ENCODE measurements around the gene RBPJ.
"Not testable (repeated sequence)": the region's sequence is repeated elsewhere in the genome, so short reads cannot be mapped to it uniquely, and the experiment has no call there.

Gene RBPJ

DNA sequence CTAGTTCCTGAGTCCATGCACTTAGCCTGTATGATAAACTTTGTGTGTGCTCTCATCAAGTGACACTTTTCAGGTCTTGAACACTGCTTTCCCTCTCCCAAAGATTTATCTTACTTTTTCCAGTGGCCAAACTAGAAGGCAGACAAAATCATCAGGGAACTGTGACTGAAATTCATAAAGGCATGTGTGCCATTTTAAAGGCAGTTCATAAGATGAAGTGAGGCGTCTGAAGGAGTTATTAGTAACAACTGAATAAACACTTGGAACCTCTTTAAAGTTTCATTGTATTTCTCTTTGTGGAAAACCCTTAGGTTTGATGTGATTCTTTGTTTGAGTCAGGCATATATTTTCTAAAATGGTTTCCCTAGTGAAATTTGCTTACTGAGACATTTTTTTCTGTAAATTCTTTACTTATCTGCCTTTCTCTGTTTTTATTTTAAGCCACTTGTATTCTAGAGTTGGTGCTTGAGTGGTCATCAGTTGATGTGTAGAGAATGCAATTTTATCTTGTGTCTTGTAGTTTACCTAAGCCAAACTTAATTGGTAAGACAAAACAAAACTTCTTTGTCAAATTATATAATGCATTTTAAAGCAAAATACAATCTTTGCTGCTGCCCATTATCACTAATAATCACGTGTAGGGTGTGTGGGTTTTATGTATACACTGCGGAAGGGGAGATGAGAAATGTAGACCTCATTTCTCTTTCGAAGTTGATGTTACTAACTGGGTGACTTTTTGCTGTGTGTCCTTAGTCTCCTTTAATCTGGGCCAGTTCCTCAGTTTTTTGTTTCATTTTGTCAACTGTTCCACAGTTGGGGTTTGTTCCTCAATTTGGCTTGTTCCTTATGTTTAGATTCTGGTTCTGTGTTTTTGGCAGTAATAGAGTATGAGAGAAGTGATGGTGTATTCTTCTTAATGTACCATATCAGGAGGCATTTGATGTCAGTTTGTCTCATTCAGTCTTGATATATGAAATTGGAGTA, 56.8 kb downstream of the RBPJ start:
- DNase-seq: no peak

DNA sequence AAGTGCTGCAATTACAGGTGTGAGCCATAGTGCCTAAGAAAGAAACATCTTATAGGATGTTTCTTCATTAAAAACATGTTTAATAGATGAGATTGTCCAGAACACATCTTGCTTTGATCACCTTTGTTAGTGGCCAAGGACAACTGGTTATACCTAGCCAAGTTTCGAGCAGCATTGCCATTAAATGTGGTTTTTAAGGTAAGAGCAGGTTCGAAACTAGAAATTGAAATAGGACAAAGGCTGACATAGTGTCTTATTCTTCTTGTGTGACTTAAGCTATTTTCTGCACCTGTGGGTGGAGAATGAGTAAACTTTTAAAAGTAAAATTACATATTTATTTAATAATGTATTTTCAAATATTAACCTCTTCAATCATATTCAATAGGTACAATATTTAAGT, 59.0 kb downstream of the RBPJ start:
- DNase-seq: no peak

DNA sequence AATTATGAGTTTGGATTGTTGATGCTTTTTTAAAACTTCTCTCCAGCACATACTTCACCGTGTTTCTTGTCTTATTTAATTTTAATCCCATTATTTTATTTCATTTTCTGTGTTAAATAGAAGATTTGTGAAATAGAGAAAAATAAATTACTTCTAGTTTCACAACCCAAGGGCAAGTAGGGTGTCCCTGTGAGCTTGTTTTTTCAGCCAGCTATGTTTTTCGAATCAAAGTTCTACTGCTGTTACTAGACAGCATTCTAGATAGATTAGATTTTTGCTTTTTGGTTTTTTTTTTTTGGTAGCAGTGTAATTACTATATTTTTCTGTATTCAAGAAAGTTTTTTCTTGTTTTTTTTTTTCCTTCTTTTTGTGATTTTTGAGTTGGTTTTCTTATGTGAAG, 59.9 kb downstream of the RBPJ start:
- no peak for DNase-seq

DNA sequence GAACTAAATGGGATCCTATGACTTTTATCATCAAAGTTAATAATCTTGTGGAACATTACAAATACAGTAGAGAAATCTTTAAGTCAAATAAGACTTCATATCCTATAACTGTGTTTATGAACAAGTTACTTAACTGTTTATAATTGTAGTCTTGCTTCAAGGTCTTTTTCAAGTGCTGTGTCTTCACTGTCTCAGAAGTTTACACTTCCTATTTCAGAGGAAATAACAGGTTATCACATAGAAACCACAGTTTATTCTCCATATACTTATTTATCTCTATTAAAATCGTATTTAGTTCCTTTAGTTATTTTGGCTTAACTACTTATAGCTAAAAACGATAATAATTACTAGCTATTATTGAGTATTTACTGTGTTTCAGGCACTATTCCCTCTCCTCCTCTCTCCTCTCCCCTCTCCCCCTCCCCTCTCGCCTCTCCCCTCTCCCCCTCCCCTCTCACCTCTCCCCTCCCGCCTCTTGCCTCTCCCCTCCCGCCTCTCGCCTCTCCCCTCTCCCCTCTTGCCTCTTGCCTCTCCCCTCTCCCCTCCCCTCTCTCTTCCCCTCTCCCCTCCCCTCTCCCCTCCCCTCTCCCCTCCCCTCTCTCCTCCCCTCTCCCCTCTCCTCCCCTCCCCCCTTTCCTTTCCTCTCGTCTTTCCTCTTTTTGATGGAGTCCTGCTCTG, 63.7 kb downstream of the RBPJ start:
- no peak for DNase-seq

GRCh38 chr4:26385690-26386089, 64.9 kb downstream of the RBPJ start:
- no peak for DNase-seq

DNA sequence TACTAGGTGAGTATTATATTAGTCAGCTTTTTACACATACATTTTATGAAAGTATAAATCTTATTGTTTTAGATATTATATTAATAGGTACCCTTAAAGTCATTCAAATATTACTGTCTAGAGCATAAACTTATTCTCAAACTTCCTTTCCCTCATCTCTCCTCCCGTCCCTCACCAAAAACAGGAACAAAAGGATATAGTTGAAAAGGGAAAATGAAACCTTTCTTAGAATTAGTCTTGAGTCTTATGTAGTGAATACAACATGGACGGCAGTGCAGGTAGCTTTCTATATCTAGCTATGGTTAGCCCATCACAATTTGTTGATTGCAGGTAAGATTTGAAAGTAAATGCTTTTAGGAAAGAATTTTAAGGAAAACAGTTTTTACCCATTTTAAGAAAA, 65.6 kb downstream of the RBPJ start:
- DNase-seq: no peak

GRCh38 chr4:26388671-26389070, 67.9 kb downstream of the RBPJ start:
- DNase-seq: no peak

DNA sequence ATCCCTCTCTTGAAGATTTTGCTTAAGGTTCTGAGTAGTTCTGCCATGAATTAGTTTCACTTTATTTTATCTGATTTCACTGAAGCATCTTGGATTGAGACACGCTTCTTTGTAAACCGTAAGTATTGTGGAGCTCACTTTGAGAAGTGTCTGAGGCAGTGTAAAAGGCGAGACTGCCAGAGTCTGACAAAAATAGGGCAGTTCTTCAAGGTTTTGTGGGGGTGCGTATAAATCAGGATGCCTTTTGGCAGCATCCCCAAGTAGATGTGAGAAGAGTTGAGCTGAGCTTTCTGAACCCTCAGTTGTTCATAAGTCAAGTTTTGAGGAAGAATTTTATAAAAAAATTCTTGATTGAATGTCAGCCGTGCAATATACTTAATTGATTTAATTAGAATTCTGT, 76.3 kb downstream of the RBPJ start:
- no peak for DNase-seq

DNA sequence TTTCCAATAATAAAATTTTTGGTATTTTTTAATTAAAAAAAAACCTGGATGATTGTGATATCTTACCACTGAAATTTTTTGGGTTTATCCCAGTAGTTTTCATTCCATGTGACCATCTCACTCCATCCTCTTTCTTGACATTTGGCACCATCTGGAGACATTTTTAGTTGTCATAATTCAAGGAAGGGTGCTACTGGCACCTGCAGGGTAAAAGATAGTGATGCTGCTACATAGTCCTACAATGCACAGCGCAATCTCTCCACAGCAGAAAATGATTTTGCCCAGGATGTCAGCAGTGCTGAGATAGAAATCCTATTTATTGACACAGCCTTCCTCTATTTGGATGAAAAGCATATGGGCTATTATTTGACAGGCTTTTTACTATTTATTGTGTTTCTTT, 79.3 kb downstream of the RBPJ start:
- no peak for DNase-seq

DNA sequence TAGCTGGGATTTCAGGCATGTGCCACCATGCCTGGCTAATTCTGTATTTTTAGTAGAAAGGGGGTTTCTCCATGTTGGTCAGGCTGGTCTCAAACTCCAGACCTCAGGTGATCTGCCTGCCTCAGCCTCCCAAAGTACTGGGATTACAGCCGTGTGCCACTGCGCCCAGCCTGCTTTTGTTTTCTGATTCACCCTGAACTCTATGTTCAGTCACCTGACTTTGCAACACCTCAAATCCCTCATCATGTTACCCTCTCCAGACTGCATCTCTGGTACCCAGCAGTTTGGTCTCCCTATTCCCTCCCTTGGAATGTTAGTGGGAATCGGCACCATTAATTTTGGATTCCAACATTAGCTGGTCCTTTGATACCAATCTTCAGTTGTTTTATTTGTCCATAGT, 81.2 kb downstream of the RBPJ start:
- not testable (repeated sequence) for DNase-seq

GRCh38 chr4:26402458-26402857, 81.6 kb downstream of the RBPJ start:
- DNase-seq: no peak

DNA sequence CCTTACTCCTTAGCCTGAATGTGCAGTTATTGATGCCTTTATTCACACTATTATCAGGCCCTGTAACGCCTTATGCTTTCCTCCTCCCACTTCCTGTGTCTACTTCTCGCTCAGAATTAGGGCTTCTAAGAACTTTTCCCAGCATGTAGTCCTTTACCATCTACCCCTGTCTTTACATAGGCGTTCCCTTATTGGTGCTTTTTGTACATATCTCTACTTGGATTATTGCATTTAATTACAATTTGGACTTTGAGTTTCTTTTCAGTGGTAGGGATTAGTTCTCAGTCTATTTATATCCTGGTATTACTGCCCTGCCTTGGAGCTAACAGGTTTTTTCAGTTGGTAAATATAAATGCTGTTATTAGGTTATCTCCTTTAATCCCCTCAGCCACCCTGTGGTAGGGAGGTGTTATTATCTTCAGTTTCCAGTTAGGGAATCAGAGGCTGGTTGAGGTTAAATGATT, 84.0 kb downstream of the RBPJ start:
- no peak for DNase-seq

GRCh38 chr4:26406346-26406975, 85.6 kb downstream of the RBPJ start:
- no peak for DNase-seq

DNA sequence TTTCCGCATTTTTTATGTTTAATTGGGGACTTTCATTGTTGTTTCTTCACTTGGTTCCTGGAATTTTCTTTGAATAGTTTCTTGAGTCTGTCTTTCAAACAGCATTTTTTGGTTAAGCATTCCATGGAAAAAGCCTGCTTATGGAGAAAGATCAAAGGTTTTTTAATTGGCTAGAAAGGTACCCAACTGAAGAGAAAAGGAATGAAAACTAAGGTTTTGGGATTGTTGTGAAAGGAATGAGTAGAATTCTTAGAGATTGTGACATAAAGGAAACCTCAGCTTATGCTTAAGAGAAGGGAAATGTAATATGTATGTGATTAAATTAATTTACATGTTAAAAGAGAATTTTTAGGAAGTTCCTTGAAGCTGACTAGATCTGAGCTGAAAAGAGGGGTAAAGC, 86.7 kb downstream of the RBPJ start:
- DNase-seq: no peak

GRCh38 chr4:26410385-26411293, 89.8 kb downstream of the RBPJ start:
- DNase-seq: no peak

GRCh38 chr4:26412381-26413372, 91.9 kb downstream of the RBPJ start:
- no peak for DNase-seq

DNA sequence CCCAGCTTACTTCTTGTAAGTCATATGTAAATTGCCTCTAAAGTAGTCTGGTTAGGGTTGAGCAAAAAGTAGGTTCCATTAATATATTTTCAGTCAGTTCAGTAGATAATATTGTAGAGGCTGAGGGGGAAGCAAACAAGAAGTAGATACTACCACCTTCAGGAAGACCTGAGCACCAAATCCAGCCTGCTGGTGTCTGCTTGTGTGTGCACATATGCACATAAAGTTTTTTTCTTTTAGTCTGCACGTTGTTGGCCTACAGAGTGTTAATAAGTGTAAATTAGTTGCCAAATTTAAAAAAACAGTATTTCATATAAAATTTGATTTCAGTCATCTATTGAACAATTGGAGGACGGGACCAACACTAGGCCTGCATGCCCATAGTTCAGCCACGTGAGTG, 92.8 kb downstream of the RBPJ start:
- no peak for DNase-seq

DNA sequence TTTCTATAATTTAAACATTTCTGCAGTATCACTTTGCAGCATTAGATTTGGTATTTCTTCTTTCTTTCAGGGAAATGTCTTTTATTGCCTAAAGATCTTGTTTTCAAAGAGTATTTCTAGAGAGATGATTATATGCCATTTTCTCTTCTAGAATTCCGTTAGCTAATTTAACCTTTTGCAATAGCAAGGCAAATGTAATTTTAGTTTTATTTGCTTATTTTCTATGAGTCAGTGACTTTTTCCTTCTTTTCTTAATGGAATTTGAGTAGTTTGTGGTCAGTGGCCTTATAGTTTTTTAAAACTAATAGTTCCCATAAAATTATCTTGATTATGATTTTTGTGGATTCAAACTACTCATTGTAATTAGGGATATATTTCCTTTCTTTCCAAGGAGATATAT, 97.3 kb downstream of the RBPJ start:
- no peak for DNase-seq

GRCh38 chr4:26418850-26419249, 98.0 kb downstream of the RBPJ start:
- no peak for DNase-seq

DNA sequence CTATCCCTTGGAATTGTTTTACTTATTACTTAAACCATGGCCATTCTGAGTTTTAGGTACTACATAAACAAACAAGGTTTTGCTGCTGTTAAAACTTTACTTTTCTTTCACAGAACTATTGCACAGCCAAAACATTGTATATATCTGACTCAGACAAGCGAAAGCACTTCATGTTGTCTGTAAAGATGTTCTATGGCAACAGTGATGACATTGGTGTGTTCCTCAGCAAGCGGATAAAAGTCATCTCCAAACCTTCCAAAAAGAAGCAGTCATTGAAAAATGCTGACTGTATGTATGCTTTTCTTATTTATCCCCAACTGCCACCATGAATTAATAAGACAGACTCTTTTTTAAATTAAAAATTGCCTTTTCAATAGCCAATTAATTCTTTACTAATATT, 99.6 kb downstream of the RBPJ start:
- DNase-seq: no peak

GRCh38 chr4:26420913-26421312, 100.1 kb downstream of the RBPJ start:
- DNase-seq: no peak

Data from CD4-positive, alpha-beta T cell treated with Interleukin-15 for 1 hour (primary cell).